Fibroblast of lung (primary cell): ENCODE data around the gene WDR11. TPM values are rescaled to one million over a fixed set of nuclear protein-coding genes. Genes with fewer than 3 reads are reported as not detected.

ENCODE experiments used
- DNase-seq, 2 donors: peaks; one replicate each; pipeline versions ENCODE4 v3.0.0 to v3.0.0-alpha.2; 2010; ENCODE audit warnings: low read depth in 2 of 2
- H2AFZ ChIP-seq: 2 replicates; pipeline ENCODE4 v1.5.1; 2012; ENCODE audit warnings: low read length, control low read depth, inconsistent platforms
- H3K27ac ChIP-seq: 2 replicates; pipeline ENCODE4 v1.5.1; 2011; ENCODE audit warnings: low read length, control low read depth; ENCODE audit not compliant: insufficient read depth
- H3K27me3 ChIP-seq: 2 replicates; pipeline ENCODE4 v1.5.1; 2011; ENCODE audit warnings: mild to moderate bottlenecking, low read length; ENCODE audit not compliant: control insufficient read depth, insufficient read depth
- H3K36me3 ChIP-seq: 2 replicates; pipeline ENCODE4 v1.5.1; 2011; ENCODE audit warnings: low read length; ENCODE audit not compliant: control insufficient read depth, insufficient read depth
- H3K4me1 ChIP-seq: 2 replicates; pipeline ENCODE4 v1.5.1; 2011; ENCODE audit warnings: low read length; ENCODE audit not compliant: control insufficient read depth, insufficient read depth; ENCODE audit errors: extremely low read depth
- H3K4me2 ChIP-seq: 2 replicates; pipeline ENCODE4 v1.5.1; 2011; ENCODE audit warnings: low read length, control low read depth; ENCODE audit not compliant: insufficient read depth; ENCODE audit errors: extremely low read depth
- H3K4me3 ChIP-seq, 4 experiments: fragments of 200-600 bp in 1 of 4; sonication (generic) in 1 of 4; replicated peaks in 1 of 4; 2 replicates each; pipeline ENCODE4 v1.5.1; 2011 to 2016; ENCODE audit warnings: low read length in 4 of 4, low read depth in 3 of 4, mild to moderate bottlenecking in 3 of 4, control low read depth in 2 of 4, inconsistent platforms in 1 of 4, mixed read lengths in 1 of 4; ENCODE audit not compliant: insufficient read depth in 1 of 4; ENCODE audit errors: control extremely low read depth in 1 of 4
- H3K79me2 ChIP-seq: 2 replicates; pipeline ENCODE4 v1.5.1; 2012; ENCODE audit warnings: mild to moderate bottlenecking, low read length, inconsistent platforms; ENCODE audit not compliant: control insufficient read depth, insufficient read depth
- H3K9ac ChIP-seq: 2 replicates; pipeline ENCODE4 v1.5.1; 2011; ENCODE audit warnings: mild to moderate bottlenecking, low read length, control low read depth; ENCODE audit not compliant: insufficient read depth
- H3K9me3 ChIP-seq: 2 replicates; pipeline ENCODE4 v1.5.1; 2012; ENCODE audit warnings: low read depth, low read length; ENCODE audit not compliant: control insufficient read depth, insufficient read depth
- H4K20me1 ChIP-seq: 2 replicates; pipeline ENCODE4 v1.5.1; 2011; ENCODE audit warnings: low read length; ENCODE audit not compliant: control insufficient read depth, insufficient read depth; ENCODE audit errors: extremely low read depth
- CTCF ChIP-seq, 2 donors: IDR thresholded peaks in 1 of 2; conservative IDR thresholded peaks in 1 of 2; 1 replicate in 1 of 2; 2 replicates in 1 of 2; pipeline ENCODE4 v1.5.1; 2011 to 2012; ENCODE audit warnings: low read length in 2 of 2, control low read depth in 1 of 2, inconsistent platforms in 1 of 2, low read depth in 1 of 2, mild to moderate bottlenecking in 1 of 2
- EZH2 ChIP-seq: IDR thresholded peaks from 2 replicates; pipeline ENCODE4 v1.5.1; 2012; ENCODE audit warnings: low read length, control low read depth, mild to moderate bottlenecking; ENCODE audit errors: missing control alignments
- polyA plus RNA-seq, 2 donors: library from polyadenylated mRNA; depleted of rRNA in 1 of 2; stranded (reverse) in 1 of 2; unstranded in 1 of 2; fragments of >200 nt; gene quantifications; 2 replicates each; pipeline ENCODE4 v1.2.1, GENCODE V29; 2011 to 2012; ENCODE audit warnings: missing spikeins in 1 of 2
- total RNA-seq: library from RNA; depleted of rRNA; stranded (reverse); fragments of >200 nt; gene quantifications from 2 replicates; pipeline ENCODE4 v1.2.1, GENCODE V29; 2014

The WDR11 gene
- total and polyA plus RNA-seq, 2 donors (not counting 1 experiment from before 2014, with no cell fraction given) = 61.4 to 89.5 TPM

- H3K4me3 ChIP-seq = no peak overlapping the region
- no peak overlapping the region for H3K9ac ChIP-seq
- no peaks in the 10 kb centered on the region for H3K27me3 ChIP-seq
- no peak overlapping the region for H3K27ac ChIP-seq
- no peak overlapping the region for H3K4me2 ChIP-seq
- DNase-seq = no peak
- no peaks in the 10 kb centered on the region for H3K9me3 ChIP-seq
- no peak overlapping the region for H2AFZ ChIP-seq
- TF ChIP-seq CTCF (conservative IDR thresholded peaks at IDR 0.05 in 1 of 2, IDR thresholded peaks at IDR 0.05 in 1 of 2; ENCODE audit: low read depth in 1 of 2, low read length in 2 of 2) (no peak), EZH2 (no peak)
- H4K20me1 ChIP-seq = no peaks in the 10 kb centered on the region
- H3K79me2 ChIP-seq = no peaks in the 10 kb centered on the region
- no peaks in the 10 kb centered on the region for H3K36me3 ChIP-seq
- no peaks in the 10 kb centered on the region for H3K4me1 ChIP-seq
Measured at GRCh38 chr10:120832106-120832505, 19.1 kb upstream of the WDR11 start.

- DNase-seq = no peak
- Histone ChIP-seq H3K4me2 (no peak overlapping the region), H3K4me3 (no peak overlapping the region), H3K36me3 (no peaks in the 10 kb centered on the region), H2AFZ (no peak overlapping the region), H3K27me3 (no peaks in the 10 kb centered on the region), H4K20me1 (no peaks in the 10 kb centered on the region), H3K4me1 (no peaks in the 10 kb centered on the region), H3K9me3 (no peaks in the 10 kb centered on the region), H3K27ac (no peak overlapping the region), H3K9ac (no peak overlapping the region), H3K79me2 (no peaks in the 10 kb centered on the region)
- no peak for TF ChIP-seq CTCF (conservative IDR thresholded peaks at IDR 0.05 in 1 of 2, IDR thresholded peaks at IDR 0.05 in 1 of 2; ENCODE audit: low read depth in 1 of 2, low read length in 2 of 2)
- no peak for TF ChIP-seq EZH2
Measured at GRCh38 chr10:120833222-120833928, 17.8 kb upstream of the WDR11 start.

DNA sequence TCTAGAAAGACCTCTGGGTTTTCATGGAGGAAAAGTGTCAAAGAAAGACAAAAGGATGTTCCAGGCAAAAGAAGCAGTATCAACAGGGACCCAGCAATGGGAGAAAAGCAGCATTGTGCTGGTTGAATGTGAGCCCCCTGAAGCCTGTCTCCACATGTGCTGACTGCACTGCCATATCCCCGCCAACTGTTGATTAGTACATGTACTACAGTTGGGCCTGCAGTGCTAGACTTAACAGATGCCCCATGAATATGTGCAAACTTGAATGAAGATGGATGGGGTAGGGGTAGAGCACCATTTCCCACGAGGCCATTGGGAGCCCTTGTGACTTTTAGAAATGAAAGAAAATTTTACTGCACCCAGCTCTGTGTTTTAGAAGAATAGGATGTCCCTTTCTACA lies 15.6 kb upstream of the WDR11 start:
- DNase-seq = no peak
- TF ChIP-seq CTCF (conservative IDR thresholded peaks at IDR 0.05 in 1 of 2, IDR thresholded peaks at IDR 0.05 in 1 of 2; ENCODE audit: low read depth in 1 of 2, low read length in 2 of 2) (no peak), EZH2 (no peak)
- Histone ChIP-seq H3K4me2 (no peak overlapping the region), H3K9me3 (no peaks in the 10 kb centered on the region), H3K27ac (no peak overlapping the region), H2AFZ (no peak overlapping the region), H3K4me3 (no peak overlapping the region), H3K79me2 (no peaks in the 10 kb centered on the region), H3K4me1 (no peaks in the 10 kb centered on the region), H3K36me3 (no peaks in the 10 kb centered on the region), H3K27me3 (no peaks in the 10 kb centered on the region), H4K20me1 (no peaks in the 10 kb centered on the region), H3K9ac (no peak overlapping the region)
